Panc1 (cell line): Measurements from ENCODE around the gene SP100.

Source experiments
- POLR2AphosphoS5 ChIP-seq: IDR thresholded peaks from 2 replicates; pipeline ENCODE4 v1.6.1; 2012; ENCODE audit warnings: mild to moderate bottlenecking, low read depth, low read length, moderate library complexity
- TCF7L2 ChIP-seq: IDR thresholded peaks from 2 replicates; pipeline ENCODE4 v1.6.1; 2011; ENCODE audit warnings: mild to moderate bottlenecking, low read depth, low read length, inconsistent platforms
- TF ChIP-seq, protein P1 (sequence below): fragments of 450-650 bp; IDR thresholded peaks from 2 replicates; pipeline ENCODE4 v1.5.1; 2017; ENCODE audit warnings: mild to moderate bottlenecking
- TF ChIP-seq, protein P2 (sequence below), 2 experiments: IDR thresholded peaks; 2 replicates each; pipeline ENCODE4 v1.6.1; 2011 to 2012; ENCODE audit warnings: low read depth in 2 of 2, control low read depth in 1 of 2, low read length in 1 of 2, mild to moderate bottlenecking in 1 of 2, moderate library complexity in 1 of 2; ENCODE audit not compliant: insufficient read depth in 1 of 2

DNA sequence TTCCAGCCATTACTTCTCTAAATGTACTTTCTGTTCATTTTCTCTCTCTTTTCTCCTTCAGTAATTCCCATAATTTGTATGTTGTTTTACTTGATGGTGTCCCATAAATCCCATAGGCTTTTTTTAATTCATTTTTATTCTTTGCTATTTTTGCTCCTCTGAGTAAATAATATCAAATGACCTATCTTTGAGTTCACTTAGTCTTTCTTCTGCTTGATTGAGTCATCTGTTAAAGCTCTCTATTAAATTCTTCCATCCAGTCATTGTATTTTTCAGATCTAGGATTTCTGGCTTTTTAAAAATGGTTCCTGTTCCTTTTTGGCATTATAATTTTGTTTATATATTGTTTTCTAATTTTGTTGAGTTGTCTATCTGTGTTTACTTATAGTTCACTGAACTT, 13.5 kb downstream of the SP100 start:
- TF ChIP-seq, protein P1, sequence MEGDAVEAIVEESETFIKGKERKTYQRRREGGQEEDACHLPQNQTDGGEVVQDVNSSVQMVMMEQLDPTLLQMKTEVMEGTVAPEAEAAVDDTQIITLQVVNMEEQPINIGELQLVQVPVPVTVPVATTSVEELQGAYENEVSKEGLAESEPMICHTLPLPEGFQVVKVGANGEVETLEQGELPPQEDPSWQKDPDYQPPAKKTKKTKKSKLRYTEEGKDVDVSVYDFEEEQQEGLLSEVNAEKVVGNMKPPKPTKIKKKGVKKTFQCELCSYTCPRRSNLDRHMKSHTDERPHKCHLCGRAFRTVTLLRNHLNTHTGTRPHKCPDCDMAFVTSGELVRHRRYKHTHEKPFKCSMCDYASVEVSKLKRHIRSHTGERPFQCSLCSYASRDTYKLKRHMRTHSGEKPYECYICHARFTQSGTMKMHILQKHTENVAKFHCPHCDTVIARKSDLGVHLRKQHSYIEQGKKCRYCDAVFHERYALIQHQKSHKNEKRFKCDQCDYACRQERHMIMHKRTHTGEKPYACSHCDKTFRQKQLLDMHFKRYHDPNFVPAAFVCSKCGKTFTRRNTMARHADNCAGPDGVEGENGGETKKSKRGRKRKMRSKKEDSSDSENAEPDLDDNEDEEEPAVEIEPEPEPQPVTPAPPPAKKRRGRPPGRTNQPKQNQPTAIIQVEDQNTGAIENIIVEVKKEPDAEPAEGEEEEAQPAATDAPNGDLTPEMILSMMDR = no peak
- TF ChIP-seq, protein P2, sequence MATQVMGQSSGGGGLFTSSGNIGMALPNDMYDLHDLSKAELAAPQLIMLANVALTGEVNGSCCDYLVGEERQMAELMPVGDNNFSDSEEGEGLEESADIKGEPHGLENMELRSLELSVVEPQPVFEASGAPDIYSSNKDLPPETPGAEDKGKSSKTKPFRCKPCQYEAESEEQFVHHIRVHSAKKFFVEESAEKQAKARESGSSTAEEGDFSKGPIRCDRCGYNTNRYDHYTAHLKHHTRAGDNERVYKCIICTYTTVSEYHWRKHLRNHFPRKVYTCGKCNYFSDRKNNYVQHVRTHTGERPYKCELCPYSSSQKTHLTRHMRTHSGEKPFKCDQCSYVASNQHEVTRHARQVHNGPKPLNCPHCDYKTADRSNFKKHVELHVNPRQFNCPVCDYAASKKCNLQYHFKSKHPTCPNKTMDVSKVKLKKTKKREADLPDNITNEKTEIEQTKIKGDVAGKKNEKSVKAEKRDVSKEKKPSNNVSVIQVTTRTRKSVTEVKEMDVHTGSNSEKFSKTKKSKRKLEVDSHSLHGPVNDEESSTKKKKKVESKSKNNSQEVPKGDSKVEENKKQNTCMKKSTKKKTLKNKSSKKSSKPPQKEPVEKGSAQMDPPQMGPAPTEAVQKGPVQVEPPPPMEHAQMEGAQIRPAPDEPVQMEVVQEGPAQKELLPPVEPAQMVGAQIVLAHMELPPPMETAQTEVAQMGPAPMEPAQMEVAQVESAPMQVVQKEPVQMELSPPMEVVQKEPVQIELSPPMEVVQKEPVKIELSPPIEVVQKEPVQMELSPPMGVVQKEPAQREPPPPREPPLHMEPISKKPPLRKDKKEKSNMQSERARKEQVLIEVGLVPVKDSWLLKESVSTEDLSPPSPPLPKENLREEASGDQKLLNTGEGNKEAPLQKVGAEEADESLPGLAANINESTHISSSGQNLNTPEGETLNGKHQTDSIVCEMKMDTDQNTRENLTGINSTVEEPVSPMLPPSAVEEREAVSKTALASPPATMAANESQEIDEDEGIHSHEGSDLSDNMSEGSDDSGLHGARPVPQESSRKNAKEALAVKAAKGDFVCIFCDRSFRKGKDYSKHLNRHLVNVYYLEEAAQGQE (IDR thresholded peaks at IDR 0.05; ENCODE audit: insufficient read depth in 1 of 2, low read depth in 2 of 2, low read length in 1 of 2) = no peak
- no peak for TF ChIP-seq POLR2AphosphoS5
- TF ChIP-seq TCF7L2 = no peak
